GM13977 (cell line): Measurements from ENCODE around the gene HABP2.

Experiments
- DNase-seq: peaks from one replicate; pipeline ENCODE4 v3.0.0; 2012; ENCODE audit warnings: low spot score
- CTCF ChIP-seq: IDR thresholded peaks from 2 replicates; pipeline ENCODE4 v1.5.1; 2012; ENCODE audit warnings: mild to moderate bottlenecking, control low read depth; ENCODE audit not compliant: insufficient read depth; ENCODE audit errors: extremely low read depth, missing control alignments
- in situ Hi-C: fragments of 300-500 bp; cut with MboI; formaldehyde crosslinking; loops from one replicate; pipeline ENCODE4 v1.12.0; 2022; ENCODE audit warnings: low sequenced_read_pairs, low pct_unique_long_range_greater_than_20kb, mixed read lengths, inconsistent platforms; ENCODE audit not compliant: unreplicated experiment

Gene HABP2

GRCh38 chr10:113552701-113553100, at the start of gene HABP2:
Gene HABP2 (plus strand): TSS chr10:113553053. CDS start chr10:113553122, 69 bp downstream.
- in situ Hi-C loops, result no loop called here
- no peak for TF ChIP-seq CTCF
- DNase-seq, result no peak

GRCh38 chr10:113503930-113504329, 48.9 kb upstream of the HABP2 start:
- in situ Hi-C loops, result no loop called here
- DNase-seq, result no peak
- TF ChIP-seq CTCF, result no peak

GRCh38 chr10:113504423-113504822, 48.4 kb upstream of the HABP2 start:
- no peak for DNase-seq
- in situ Hi-C loops, result no loop called here
- no peak for TF ChIP-seq CTCF

GRCh38 chr10:113506476-113506875, 46.4 kb upstream of the HABP2 start:
- TF ChIP-seq CTCF, result no peak
- in situ Hi-C loops, result no loop called here
- DNase-seq, result no peak

GRCh38 chr10:113511419-113511818, 41.4 kb upstream of the HABP2 start:
- in situ Hi-C loops, result no loop called here
- no peak for TF ChIP-seq CTCF
- DNase-seq, result no peak

GRCh38 chr10:113515161-113515560, 37.7 kb upstream of the HABP2 start:
- no peak for DNase-seq
- in situ Hi-C loops, result no loop called here
- TF ChIP-seq CTCF, result no peak

- in situ Hi-C loops, result no loop called here
- no peak for TF ChIP-seq CTCF
- DNase-seq, result no peak
Observed at GRCh38 chr10:113515601-113516000, 37.3 kb upstream of the HABP2 start.
